Stimulated activated CD8-positive, alpha-beta memory T cell treated with anti-CD3 and anti-CD28 coated beads, Interleukin-12 subunit alpha, Interleukin-12 subunit beta, amount 100 ng/mL, for 24 hours (primary cell): ENCODE results near the gene METRNL.
"Not testable (repeated sequence)": the region's sequence is repeated elsewhere in the genome, so short reads cannot be mapped to it uniquely, and the experiment has no call there.

Source experiments
- DNase-seq: peaks from one replicate; pipeline ENCODE4 v3.0.0-alpha.2; 2020; ENCODE audit errors: extremely low read depth

METRNL gene

DNA sequence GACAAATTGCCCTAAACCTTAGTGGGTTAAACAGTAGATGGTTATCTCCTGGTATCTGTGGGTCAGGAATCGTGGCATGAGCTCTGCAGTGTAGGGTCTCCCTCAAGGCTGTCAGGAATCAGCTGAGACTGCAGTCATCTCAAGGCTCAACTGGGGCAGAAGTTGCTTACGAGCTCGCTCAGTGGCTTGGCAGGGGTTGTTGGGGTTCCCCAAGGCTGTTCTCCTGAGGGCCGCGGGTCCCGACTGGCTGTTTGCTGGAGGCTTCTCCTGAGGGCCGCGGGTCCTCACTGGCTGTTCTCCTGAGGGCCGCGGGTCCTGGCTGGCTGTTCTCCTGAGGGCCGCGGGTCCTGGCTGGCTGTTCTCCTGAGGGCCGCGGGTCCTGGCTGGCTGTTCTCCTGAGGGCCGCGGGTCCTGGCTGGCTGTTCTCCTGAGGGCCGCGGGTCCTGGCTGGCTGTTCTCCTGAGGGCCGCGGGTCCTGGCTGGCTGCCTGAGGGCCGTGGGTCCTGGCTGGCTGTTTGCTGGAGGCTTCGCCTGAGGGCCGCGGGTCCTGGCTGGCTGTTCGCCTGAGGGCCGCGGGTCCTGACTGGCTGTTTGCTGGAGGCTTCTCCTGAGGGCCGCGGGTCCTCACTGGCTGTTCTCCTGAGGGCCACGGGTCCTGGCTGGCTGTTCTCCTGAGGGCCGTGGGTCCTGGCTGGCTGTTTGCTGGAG, 60.3 kb downstream of the METRNL start:
- not testable (repeated sequence) for DNase-seq

DNA sequence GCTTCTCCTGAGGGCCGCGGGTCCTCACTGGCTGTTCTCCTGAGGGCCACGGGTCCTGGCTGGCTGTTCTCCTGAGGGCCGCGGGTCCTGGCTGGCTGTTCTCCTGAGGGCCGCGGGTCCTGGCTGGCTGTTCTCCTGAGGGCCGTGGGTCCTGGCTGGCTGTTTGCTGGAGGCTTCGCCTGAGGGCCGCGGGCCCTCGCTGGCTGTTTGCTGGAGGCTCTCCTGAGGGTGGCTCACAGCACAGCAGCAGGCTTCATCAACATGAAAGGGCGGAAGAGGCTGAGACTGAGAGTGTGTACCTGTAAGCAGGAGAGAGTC, 60.8 kb downstream of the METRNL start:
- DNase-seq: not testable (repeated sequence)

DNA sequence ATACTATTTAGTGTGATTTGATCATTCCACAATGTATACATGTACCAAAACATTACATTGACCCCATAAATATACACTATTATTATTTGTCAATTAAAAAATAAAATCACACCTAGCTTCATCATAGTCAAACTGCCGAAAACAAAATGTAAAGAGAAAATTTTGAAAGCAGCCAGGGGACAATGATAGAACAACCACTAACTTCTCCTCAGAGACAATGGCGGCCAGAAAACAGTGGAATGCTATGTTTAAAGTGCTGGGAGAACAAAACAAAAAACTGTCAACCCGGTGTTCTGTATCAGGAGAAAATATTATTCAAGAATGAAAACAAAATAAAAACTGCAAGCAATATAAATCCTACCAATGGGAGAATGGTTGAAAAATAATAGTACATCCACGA, 63.2 kb downstream of the METRNL start:
- no peak for DNase-seq

GRCh38 chr17:83143817-83144231, 64.4 kb downstream of the METRNL start:
- DNase-seq: no peak
